ENCODE measurements around the gene FOXO3.
"Not testable (repeated sequence)": the region's sequence is repeated elsewhere in the genome, so short reads cannot be mapped to it uniquely, and the experiment has no call there.

Gene FOXO3

GRCh38 chr6:108680314-108680713 is 119.6 kb downstream of the FOXO3 start:
- H3K4me3 ChIP-seq (ENCODE audit: low read depth, low read length) = not testable (repeated sequence)

DNA sequence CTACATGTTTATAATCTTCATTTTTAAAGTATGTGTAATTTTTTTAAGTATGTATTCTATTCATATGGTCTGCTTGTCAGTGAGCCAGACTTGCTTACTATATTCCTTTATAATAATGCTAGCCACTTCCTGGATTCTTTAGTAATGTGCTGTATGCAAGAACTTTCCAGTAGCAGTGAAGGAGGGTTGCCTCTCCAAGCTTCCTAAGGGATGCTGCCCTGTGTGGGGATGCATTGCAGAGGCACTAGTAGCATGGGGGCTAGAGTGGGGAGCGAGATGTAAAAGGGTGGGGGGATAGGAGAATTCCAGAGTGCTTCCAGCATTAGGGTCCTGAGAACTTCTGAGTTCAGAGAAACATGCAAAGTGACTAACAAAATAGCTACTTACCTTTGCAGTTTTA is 121.0 kb downstream of the FOXO3 start:
- H3K4me3 ChIP-seq (ENCODE audit: low read depth, low read length) = not testable (repeated sequence)

DNA sequence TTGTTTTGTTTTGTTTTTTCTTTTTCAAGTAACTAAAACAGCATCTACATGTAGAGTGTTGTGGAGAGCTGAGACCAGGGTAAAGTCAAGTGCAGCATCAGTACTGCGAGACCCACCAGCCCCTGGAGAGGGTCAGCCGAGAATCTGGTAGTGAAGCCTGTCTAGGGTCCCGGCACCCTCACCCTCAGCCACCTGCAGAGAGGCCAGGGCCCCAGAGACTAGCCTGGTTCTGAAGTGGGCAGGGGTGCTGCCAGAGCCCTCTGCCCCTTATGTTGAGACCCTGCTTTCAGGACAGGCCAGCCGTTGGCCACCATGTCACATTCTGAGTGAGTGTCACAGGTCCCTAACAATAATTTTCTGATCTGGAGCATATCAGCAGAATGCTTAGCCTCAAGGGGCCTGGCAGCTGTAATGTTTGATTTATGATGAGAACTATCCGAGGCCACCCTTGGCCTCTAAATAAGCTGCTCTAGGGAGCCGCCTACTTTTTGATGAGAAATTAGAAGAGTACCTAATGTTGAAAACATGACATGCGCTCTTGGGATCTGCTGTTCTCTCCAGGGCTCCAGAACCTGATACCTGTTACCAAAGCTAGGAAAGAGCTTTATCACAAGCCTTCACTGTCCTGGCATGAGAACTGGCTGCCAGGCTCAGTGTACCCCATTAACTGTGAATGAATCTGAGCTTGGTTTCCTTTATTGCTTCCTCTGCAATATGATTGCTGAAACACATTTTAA is 121.8 kb downstream of the FOXO3 start:
- H3K4me3 ChIP-seq (ENCODE audit: low read depth, low read length) = not testable (repeated sequence)

GRCh38 chr6:108683976-108684375 is 123.3 kb downstream of the FOXO3 start:
- H3K4me3 ChIP-seq (ENCODE audit: low read depth, low read length) = not testable (repeated sequence)

- H3K4me3 ChIP-seq (ENCODE audit: low read depth, low read length) = no peak overlapping the region
Observed at GRCh38 chr6:108684771-108685329, 124.1 kb downstream of the FOXO3 start.

GRCh38 chr6:108685970-108686369 is 125.3 kb downstream of the FOXO3 start:
- H3K4me3 ChIP-seq (ENCODE audit: low read depth, low read length) = no peak overlapping the region

DNA sequence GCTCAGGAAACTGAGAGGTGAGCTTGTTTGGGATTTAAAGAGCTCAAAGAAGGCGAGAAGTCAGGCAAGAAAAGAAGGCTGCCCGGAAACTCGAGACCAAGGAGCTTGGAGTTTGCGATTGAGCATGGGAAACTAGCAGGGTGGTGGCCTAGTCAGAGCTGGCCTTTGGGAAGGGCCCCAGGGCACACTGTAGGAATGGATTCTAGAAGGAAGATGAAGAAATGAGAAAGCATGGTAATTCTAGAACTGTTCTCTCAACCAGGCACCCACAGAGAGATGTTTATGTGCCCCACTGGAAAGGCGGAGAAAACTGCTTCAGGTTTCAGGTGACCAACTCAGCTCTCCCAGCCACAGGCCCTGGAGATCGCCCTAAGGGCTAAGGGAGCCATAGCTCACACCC is 126.2 kb downstream of the FOXO3 start:
- no peak overlapping the region for H3K4me3 ChIP-seq (ENCODE audit: low read depth, low read length)

DNA sequence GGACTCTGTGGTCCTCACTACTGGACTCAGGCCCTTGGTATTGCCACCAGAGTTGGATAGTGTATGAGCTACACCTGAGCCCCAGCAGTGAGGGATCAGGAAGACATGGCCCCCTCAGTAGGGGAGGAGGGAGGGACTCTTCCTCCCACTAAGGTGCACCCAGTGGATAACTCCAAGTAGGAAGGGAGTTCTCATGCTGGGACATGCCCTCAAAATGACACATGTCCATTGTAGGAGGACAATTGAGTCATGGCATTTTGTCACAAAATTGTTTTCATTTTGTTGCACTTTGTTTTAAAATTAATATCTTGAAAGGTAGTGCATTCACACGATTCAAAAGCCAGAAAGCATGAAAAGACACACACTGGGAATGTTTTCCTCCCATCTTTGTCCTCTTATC is 127.2 kb downstream of the FOXO3 start:
- H3K4me3 ChIP-seq (ENCODE audit: low read depth, low read length) = no peak overlapping the region

DNA sequence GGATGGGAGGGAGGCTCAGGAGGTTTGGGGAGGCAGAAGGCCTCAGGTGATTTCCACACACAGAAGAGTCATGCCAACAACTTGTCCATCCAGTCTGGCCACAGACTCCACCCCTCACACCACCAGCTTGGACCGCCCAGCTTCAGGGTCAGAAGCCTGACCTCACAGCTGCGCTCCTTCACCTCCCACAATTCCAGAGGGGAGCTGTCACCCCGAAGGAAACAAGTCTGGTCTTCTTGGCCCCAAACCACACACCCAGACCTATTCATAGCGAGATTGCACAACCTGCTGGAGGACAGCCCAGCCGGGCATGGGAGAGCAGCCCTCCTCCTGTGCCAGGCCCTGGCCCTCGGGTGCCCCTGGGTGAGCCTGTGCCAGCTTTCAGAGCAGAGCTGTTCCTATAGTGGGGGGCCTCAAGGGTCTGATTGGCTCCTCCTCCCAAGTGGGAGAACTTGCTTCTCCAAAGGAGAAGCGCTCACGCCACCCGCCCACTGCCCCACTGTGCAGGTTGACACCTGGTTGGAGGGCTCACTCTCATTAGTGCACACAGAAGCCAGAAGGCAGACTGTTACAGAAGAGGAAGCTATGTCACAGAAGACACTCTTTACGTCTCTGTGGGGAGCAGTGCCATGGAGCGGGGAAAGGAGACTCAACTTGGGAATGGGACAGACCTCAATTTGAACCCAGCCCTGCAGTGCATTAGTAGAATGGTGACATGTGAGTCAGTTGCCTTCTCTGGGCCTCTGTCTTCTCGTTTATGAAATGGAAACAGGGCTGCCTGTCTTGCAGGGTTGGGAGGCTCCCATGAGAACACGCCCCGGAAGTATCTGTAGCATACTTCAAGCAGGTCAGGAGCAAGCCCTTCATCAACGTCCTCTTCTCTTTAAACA is 128.8 kb downstream of the FOXO3 start:
- H3K4me3 ChIP-seq (ENCODE audit: low read depth, low read length) = no peak overlapping the region

DNA sequence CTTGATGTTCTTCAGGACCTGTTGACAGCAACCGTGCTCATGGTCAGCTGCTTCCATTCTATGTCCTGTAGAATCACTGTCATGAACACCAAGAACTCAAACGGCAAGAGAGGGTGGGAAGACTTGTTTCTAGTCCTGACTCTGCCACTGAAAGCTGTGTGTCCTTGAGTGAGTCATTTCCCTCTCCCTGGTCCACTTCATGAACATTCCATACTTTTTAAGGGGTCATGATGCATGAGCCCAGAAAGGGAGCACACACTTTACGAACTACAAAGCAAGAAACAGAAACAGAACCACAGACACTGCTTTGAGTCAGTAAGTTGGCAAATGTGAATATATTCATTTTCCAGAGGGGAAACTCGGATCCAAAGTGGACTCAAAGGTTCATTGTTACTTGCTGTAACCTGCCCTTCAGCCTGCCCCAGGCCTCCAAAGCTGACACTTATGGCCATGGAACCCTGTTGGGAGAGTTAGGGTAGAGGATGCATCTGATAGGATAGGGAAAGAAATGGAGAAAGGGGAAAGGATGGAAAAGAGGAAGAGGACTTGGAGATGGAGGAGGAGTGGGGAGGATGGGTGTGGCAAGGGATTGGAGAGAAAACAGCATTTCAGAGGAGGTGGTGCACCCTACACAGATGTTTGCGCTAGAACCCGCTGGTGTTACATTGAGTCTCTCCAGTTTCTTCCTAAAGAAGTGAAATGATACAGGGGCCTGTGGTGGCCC is 129.8 kb downstream of the FOXO3 start:
- H3K4me3 ChIP-seq (ENCODE audit: low read depth, low read length) = no peak overlapping the region

DNA sequence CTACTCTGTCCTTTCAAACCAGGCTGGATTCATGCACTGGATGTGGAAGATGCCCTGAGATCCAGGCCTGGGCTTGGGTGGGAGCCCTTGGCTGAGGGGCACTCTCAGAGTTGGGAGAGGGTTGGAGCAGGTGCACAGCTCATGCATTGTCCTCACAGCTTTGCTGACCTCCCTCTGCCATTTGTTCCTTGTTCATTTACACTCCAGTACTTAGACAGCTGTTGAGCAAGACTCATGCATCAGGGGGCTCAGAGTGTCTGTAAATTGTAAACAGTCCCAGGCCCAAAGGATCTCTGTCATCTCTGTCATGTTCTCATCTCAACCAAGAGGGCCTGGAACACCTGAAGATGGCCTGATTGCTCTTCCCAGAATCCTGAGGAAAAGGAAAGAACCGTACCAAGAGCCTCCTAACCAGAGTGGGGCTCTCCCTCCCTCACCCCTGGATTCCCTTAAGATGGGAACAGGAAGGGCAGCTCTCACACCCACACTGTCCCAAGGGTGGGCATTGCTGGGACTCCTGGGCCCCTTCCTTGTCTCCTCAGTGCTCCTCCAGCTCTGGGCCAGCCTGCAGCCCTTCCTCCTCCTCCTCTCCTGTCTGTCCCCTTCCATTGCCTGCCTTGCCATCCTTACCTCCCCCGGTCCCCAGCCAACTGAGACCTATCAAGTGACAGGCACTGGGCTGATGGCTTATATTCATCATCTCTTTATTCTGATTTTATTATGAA is 132.9 kb downstream of the FOXO3 start:
- no peak overlapping the region for H3K4me3 ChIP-seq (ENCODE audit: low read depth, low read length)

- H3K4me3 ChIP-seq (ENCODE audit: low read depth, low read length) = no peak overlapping the region
Observed at GRCh38 chr6:108694816-108695215, 134.1 kb downstream of the FOXO3 start.

DNA sequence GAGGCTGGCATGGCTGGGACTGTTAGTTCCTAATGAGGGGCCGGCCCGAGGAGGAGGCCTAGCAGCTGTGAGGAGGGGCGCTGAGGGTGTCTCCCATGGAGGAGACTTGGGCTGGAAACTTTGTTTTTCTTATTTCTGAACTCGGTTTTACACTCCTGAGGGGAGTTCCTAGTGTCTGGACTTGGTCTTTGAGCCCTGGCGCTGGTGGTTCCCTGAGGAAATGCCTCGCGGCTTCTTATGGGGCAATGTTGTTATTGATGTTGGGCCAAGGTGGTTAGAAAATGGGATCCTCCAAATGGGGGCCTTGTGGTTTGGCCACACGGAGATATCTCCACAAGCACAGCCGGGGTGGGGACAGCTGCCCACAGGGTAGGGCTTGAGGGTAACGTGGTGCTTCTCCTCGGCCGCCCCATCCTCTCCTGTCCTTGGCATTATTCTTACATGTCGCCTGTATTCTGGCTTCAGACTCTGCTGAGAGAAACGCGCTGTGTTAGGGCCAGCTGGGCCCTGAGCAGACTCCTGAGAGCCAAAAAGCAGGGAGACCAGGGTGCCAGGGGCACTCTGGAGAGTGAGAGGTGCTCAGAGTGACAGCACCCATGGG is 136.9 kb downstream of the FOXO3 start:
- H3K4me3 ChIP-seq (ENCODE audit: low read depth, low read length) = no peak overlapping the region

DNA sequence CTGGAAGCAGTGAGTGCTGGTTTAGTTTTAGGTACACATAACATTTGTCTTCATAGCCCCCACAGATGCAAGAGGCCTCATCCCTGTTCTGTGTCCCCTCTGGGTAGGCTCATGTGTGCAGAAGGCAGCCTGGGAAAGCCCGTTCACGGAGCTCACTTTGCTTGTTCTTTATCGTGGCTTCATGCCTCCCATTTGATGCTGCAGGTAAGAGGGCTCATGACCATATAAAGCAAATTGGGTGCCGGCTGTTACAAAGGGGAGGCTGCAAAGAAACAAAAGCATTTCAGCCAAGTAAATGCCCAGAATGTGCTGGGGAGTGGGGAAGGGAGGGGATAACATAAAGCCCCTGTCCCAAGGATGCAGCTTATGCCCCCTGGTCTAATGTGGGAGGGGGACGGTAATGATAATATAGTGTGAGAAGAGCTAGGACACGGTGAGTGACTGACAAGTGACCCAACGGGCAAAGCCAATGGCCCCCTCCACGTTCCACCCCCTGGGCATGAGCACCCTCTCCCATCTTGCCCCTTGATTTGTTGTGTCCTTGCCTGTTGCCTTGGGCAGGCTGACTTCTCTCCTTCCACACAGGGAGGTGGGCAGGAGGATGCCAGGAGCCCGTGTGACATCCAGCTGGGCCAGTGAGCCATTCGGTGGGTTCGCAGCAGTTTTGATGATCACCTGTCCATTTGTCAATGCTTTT is 138.0 kb downstream of the FOXO3 start:
- no peak overlapping the region for H3K4me3 ChIP-seq (ENCODE audit: low read depth, low read length)

- no peak overlapping the region for H3K4me3 ChIP-seq (ENCODE audit: low read depth, low read length)
Observed at GRCh38 chr6:108699290-108700041, 138.7 kb downstream of the FOXO3 start.

DNA sequence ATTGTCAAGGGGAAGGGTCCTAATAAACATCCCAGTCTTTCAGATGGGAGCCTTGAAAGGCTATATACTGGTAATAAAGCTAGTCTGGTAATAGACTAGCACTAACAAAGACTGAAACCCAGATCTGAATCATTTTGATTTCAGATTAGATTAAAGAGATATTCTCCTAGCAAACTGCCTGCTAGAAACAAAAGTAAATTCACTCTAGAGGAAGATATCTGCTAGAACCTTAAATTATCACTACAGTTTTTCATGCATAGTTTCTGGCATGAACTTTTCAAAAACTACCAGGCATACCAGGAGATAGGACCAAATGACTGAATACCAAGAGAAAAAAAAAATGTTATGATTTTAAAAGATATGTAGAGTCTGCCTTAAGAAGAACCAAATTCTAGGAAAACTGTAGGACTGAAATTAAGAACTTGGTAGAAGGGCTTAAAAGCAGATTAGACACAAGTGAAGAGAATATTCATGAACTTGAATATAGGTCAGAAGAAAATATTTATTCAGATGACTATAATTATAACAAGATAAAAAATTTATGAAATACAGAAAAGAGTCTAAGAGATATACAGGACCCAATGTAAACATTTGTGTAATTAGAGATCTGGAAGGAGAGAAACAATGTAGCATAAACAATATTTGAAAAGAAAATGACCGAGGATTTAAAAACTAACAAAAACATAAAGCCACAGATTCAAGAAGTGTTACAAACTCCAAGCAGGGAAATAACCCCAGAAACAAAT is 141.6 kb downstream of the FOXO3 start:
- no peak overlapping the region for H3K4me3 ChIP-seq (ENCODE audit: low read depth, low read length)

GRCh38 chr6:108706649-108707048 is 145.9 kb downstream of the FOXO3 start:
- no peak overlapping the region for H3K4me3 ChIP-seq (ENCODE audit: low read depth, low read length)

GRCh38 chr6:108707328-108707976 is 146.7 kb downstream of the FOXO3 start:
- H3K4me3 ChIP-seq (ENCODE audit: low read depth, low read length) = no peak overlapping the region
